Activated gamma-delta T cell treated with Interleukin-2 at 50 U/mL for 16 hours (primary cell): Measurements from ENCODE around the gene FGD4.
"Not testable (repeated sequence)": the region's sequence is repeated elsewhere in the genome, so short reads cannot be mapped to it uniquely, and the experiment has no call there.

ENCODE experiments used
- DNase-seq: peaks from one replicate; pipeline ENCODE4 v3.0.0-alpha.2; 2020

Gene FGD4

GRCh38 chr12:32532951-32533350 lies 133.6 kb downstream of the FGD4 start:
- DNase-seq: no peak

GRCh38 chr12:32533506-32533905 lies 134.1 kb downstream of the FGD4 start:
- not testable (repeated sequence) for DNase-seq

GRCh38 chr12:32533971-32534590 lies 134.7 kb downstream of the FGD4 start:
- no peak for DNase-seq

- DNase-seq: no peak
Observed at GRCh38 chr12:32534698-32535097, 135.3 kb downstream of the FGD4 start.

- no peak for DNase-seq
Observed at GRCh38 chr12:32535288-32535999, 136.1 kb downstream of the FGD4 start.

GRCh38 chr12:32536000-32536345 lies 136.6 kb downstream of the FGD4 start:
- DNase-seq: no peak

- DNase-seq: no peak
Observed at GRCh38 chr12:32541754-32542374, 142.5 kb downstream of the FGD4 start.

- DNase-seq: no peak
Observed at GRCh38 chr12:32542428-32543229, 143.3 kb downstream of the FGD4 start.

GRCh38 chr12:32544893-32545292 lies 145.5 kb downstream of the FGD4 start:
- no peak for DNase-seq

- no peak for DNase-seq
Observed at GRCh38 chr12:32545413-32545980, 146.1 kb downstream of the FGD4 start.

- DNase-seq: no peak
Observed at GRCh38 chr12:32546272-32546671, 146.9 kb downstream of the FGD4 start.

- no peak for DNase-seq
Observed at GRCh38 chr12:32548691-32549281, 149.4 kb downstream of the FGD4 start.

GRCh38 chr12:32549675-32550079 lies 150.3 kb downstream of the FGD4 start:
- no peak for DNase-seq

- DNase-seq: no peak
Observed at GRCh38 chr12:32551058-32551457, 151.7 kb downstream of the FGD4 start.

GRCh38 chr12:32558903-32559302 lies 159.5 kb downstream of the FGD4 start:
- no peak for DNase-seq

- DNase-seq: no peak
Observed at GRCh38 chr12:32559434-32559833, 160.1 kb downstream of the FGD4 start.

- DNase-seq: no peak
Observed at GRCh38 chr12:32560520-32560919, 161.2 kb downstream of the FGD4 start.

GRCh38 chr12:32561931-32562341 lies 162.6 kb downstream of the FGD4 start:
- DNase-seq: no peak

- DNase-seq: not testable (repeated sequence)
Observed at GRCh38 chr12:32562413-32562812, 163.1 kb downstream of the FGD4 start.

GRCh38 chr12:32566663-32567295 lies 167.4 kb downstream of the FGD4 start:
- DNase-seq: no peak

- no peak for DNase-seq
Observed at GRCh38 chr12:32567296-32567674, 167.9 kb downstream of the FGD4 start.

GRCh38 chr12:32568228-32568627 lies 168.9 kb downstream of the FGD4 start:
- no peak for DNase-seq
